SK-N-SH (cell line): Measurements from ENCODE around the gene RDH16. TPM values are rescaled to one million over a fixed set of nuclear protein-coding genes. Genes with fewer than 3 reads are reported as not detected.

Experiments
- CTCF ChIA-PET: fragments of 300-600, 350-600 bp; formaldehyde crosslinking; extraction: SDS; loops from one replicate; lab custom pipeline; 2021; lab: Yijun Ruan, JAX
- POLR2A ChIA-PET: fragments of 350-600 bp; sonication (Branson Sonifier 250); formaldehyde crosslinking; extraction: SDS; loops from one replicate; lab custom pipeline; 2020; ENCODE audit warnings: antibody characterized with exemption, inconsistent platforms; lab: Yijun Ruan, JAX
- DNase-seq: peaks from one replicate; pipeline ENCODE4 v3.0.0; 2012
- H2AFZ ChIP-seq: fragments of 200-600 bp; sonication (generic); 2 replicates; pipeline ENCODE4 v1.8.1; 2016; ENCODE audit warnings: antibody characterized with exemption, mild to moderate bottlenecking, low read depth
- H3F3A ChIP-seq: fragments of 200-600 bp; sonication (generic); replicated peaks from 2 replicates; pipeline ENCODE3; 2016; ENCODE audit warnings: antibody characterized with exemption, mild to moderate bottlenecking; ENCODE audit not compliant: insufficient read depth
- H3K27ac ChIP-seq, 2 experiments: fragments of 200-500 bp in 1 of 2; fragments of 200-600 bp in 1 of 2; sonication (Bioruptor generic) in 1 of 2; sonication (generic), shearing (Covaris generic) in 1 of 2; 2 replicates each; pipeline versions ENCODE4 v1.5.1 to v1.6.1; 2014 to 2016; ENCODE audit warnings: low read depth in 2 of 2, inconsistent platforms in 1 of 2, low read length in 1 of 2, mild to moderate bottlenecking in 1 of 2, mixed read lengths in 1 of 2
- H3K27me3 ChIP-seq: fragments of 200-600 bp; sonication (generic), shearing (Covaris generic); 2 replicates; pipeline ENCODE4 v1.6.1; 2016; ENCODE audit warnings: mixed run types; ENCODE audit not compliant: insufficient read depth
- H3K36me3 ChIP-seq, 2 experiments: fragments of 200-500 bp in 1 of 2; fragments of 200-600 bp in 1 of 2; sonication (Bioruptor generic) in 1 of 2; sonication (generic) in 1 of 2; replicated peaks in 1 of 2; 2 replicates each; pipeline versions ENCODE3 to v1.5.1; 2014 to 2016; ENCODE audit warnings: low read length in 1 of 2, mild to moderate bottlenecking in 1 of 2; ENCODE audit not compliant: insufficient read depth in 2 of 2, control insufficient read depth in 1 of 2
- H3K4me1 ChIP-seq, 2 experiments: fragments of 200-500 bp in 1 of 2; fragments of 200-600 bp in 1 of 2; sonication (Bioruptor generic) in 1 of 2; sonication (generic), shearing (Covaris generic) in 1 of 2; 2 replicates each; pipeline versions ENCODE4 v1.5.1 to v1.6.1; 2014 to 2016; ENCODE audit warnings: low read depth in 1 of 2, low read length in 1 of 2, mixed run types in 1 of 2; ENCODE audit not compliant: insufficient read depth in 2 of 2, control insufficient read depth in 1 of 2
- H3K4me2 ChIP-seq: fragments of 200-600 bp; sonication (generic), shearing (Covaris generic); 2 replicates; pipeline ENCODE4 v1.6.1; 2017; ENCODE audit warnings: mixed run types
- H3K4me3 ChIP-seq, 2 experiments: fragments of 200-500 bp in 1 of 2; fragments of 200-600 bp in 1 of 2; sonication (Bioruptor generic) in 1 of 2; sonication (generic), shearing (Covaris generic) in 1 of 2; 2 replicates each; pipeline versions ENCODE4 v1.5.1 to v1.8.1; 2014 to 2016; ENCODE audit warnings: low read depth in 2 of 2, inconsistent platforms in 1 of 2, low read length in 1 of 2, mild to moderate bottlenecking in 1 of 2, mixed read lengths in 1 of 2, moderate library complexity in 1 of 2
- H3K79me2 ChIP-seq: fragments of 200-600 bp; sonication (generic); 2 replicates; pipeline ENCODE4 v1.8.1; 2017; ENCODE audit warnings: mild to moderate bottlenecking; ENCODE audit not compliant: insufficient read depth
- H3K9ac ChIP-seq: fragments of 200-600 bp; sonication (generic); 2 replicates; pipeline ENCODE4 v1.6.1; 2017; ENCODE audit warnings: mixed run types
- H3K9me2 ChIP-seq: fragments of 200-600 bp; sonication (generic); 2 replicates; pipeline ENCODE4 v1.6.1; 2017; ENCODE audit warnings: mixed run types
- H3K9me3 ChIP-seq: fragments of 200-600 bp; sonication (generic); 2 replicates; pipeline ENCODE4 v1.6.1; 2017; ENCODE audit warnings: mixed run types, mild to moderate bottlenecking, moderate library complexity
- H4K20me1 ChIP-seq: fragments of 200-600 bp; sonication (generic); 2 replicates; pipeline ENCODE4 v1.6.1; 2017; ENCODE audit warnings: mild to moderate bottlenecking, mixed run types; ENCODE audit not compliant: insufficient read depth
- ELF1 ChIP-seq: IDR thresholded peaks from 2 replicates; pipeline ENCODE4 v1.4.0; 2012
- EP300 ChIP-seq, 2 experiments: IDR thresholded peaks; 2 replicates each; pipeline versions ENCODE4 v1.4.0 to v1.6.1; 2012; ENCODE audit warnings: borderline replicate concordance in 1 of 2, low read depth in 1 of 2, low read length in 1 of 2
- FOSL2 ChIP-seq: IDR thresholded peaks from 2 replicates; pipeline ENCODE4 v1.4.0; 2012; ENCODE audit warnings: low read depth, mild to moderate bottlenecking, moderate library complexity, borderline replicate concordance
- FOXM1 ChIP-seq: IDR thresholded peaks from 2 replicates; pipeline ENCODE4 v1.4.0; 2012; ENCODE audit warnings: low read depth, mild to moderate bottlenecking
- MEF2A ChIP-seq: IDR thresholded peaks from 2 replicates; pipeline ENCODE4 v1.4.0; 2012; ENCODE audit warnings: low read depth, borderline replicate concordance
- MXI1 ChIP-seq: IDR thresholded peaks from 2 replicates; pipeline ENCODE4 v1.6.1; 2012; ENCODE audit warnings: mild to moderate bottlenecking, low read depth, low read length, improper control_type of control experiment
- NFIC ChIP-seq: IDR thresholded peaks from 2 replicates; pipeline ENCODE4 v1.4.0; 2012; ENCODE audit warnings: borderline replicate concordance
- NRF1 ChIP-seq: IDR thresholded peaks from 2 replicates; pipeline ENCODE4 v1.6.1; 2012; ENCODE audit warnings: low read depth, mild to moderate bottlenecking, low read length
- POLR2AphosphoS5 ChIP-seq: IDR thresholded peaks from 2 replicates; pipeline ENCODE4 v1.6.1; 2012; ENCODE audit warnings: low read depth, low read length
- RCOR1 ChIP-seq: fragments of 150-350 bp; IDR thresholded peaks from 2 replicates; pipeline ENCODE4 v1.6.1; 2017; ENCODE audit warnings: antibody characterized with exemption, low read length
- SIN3A ChIP-seq: IDR thresholded peaks from 2 replicates; pipeline ENCODE4 v1.6.1; 2012; ENCODE audit warnings: low read depth, mild to moderate bottlenecking, low read length, moderate library complexity, borderline replicate concordance
- TCF12 ChIP-seq: IDR thresholded peaks from 2 replicates; pipeline ENCODE4 v1.4.0; 2012
- TEAD4 ChIP-seq: IDR thresholded peaks from 2 replicates; pipeline ENCODE4 v1.4.0; 2012; ENCODE audit warnings: mild to moderate bottlenecking, borderline replicate concordance; ENCODE audit not compliant: insufficient read depth
- WGBS: methylation state at CpG from one replicate; pipeline ENCODE4 v1.1.6; 2017; ENCODE audit warnings: low lambda C conversion rate; 5-methylcytosine and 5-hydroxymethylcytosine counted together
- polyA plus RNA-seq, 3 experiments: library from polyadenylated mRNA; depleted of rRNA; stranded (reverse); fragments of >200 nt; gene quantifications; 2 replicates each; pipeline ENCODE4 v1.2.3, GENCODE V29; 2012
- TF ChIP-seq, protein P1 (sequence below): fragments of 150-350 bp; IDR thresholded peaks from 2 replicates; pipeline ENCODE4 v1.6.1; 2016; ENCODE audit warnings: mild to moderate bottlenecking, low read depth, low read length

The RDH16 gene
- polyA plus RNA-seq, 1 of the 3 experiments (the other 2 are of a cell fraction), result 0.12 TPM

DNA sequence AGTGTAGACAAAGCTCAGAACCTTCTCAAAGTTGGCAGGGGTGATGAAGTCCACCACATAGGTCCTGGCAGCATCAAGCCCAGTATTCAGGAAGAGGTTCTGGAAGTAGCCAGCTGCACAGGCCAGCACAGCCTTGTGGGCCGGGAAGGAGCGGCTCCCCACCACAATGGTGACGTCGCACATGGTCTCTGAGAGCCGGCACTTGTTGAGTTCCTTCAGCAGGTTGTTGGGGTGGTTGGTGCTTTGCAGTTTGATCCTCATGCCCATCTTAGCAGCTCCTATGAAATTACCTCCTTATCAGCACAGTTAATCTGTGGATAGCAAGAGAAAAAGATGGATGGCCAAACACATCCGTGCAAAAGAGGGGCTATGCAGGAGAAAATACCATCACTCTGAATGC is 47.2 kb upstream of the RDH16 start:
- Histone ChIP-seq H3K4me3 (peak overlapping the region in 1 of 2 experiments; percentile 100; a peak in 1 of 4 replicates), H2AFZ (no peak overlapping the region), H3K4me1 (peaks cover 6 to 14% of the 10 kb centered on the region in 2 experiments; a peak in 3 of 4 replicates), H3F3A (no peaks in the 10 kb centered on the region), H3K9me2 (no peaks in the 10 kb centered on the region), H3K9ac (no peak overlapping the region), H3K9me3 (no peaks in the 10 kb centered on the region), H3K36me3 (peaks cover 24 to 51% of the 10 kb centered on the region in 2 experiments), H3K4me2 (peak overlapping the region; percentile 94), H3K27me3 (no peaks in the 10 kb centered on the region), H3K79me2 (peaks cover 32% of the 10 kb centered on the region), H3K27ac (no peak overlapping the region), H4K20me1 (peaks cover 25% of the 10 kb centered on the region)
- ChIA-PET POLR2A (interaction anchor here (1.2 kb wide), 1 partner anchor 374 kb away, joined by 3 read pairs; no protein-coding TSS in a partner anchor), CTCF (interaction anchor here (0.8 to 15.0 kb wide), 14 partner anchors 15 to 459 kb away, joined by 3 to 257 read pairs (median 18); partner anchors contain the start of genes HSD17B6, MYO1A, STAT6 and TAC3)
- DNase-seq, result no peak
- WGBS, result 86% methylated on average over 6 of the region's 6 CpGs
- no peak for TF ChIP-seq FOSL2
- no peak for TF ChIP-seq TCF12
- TF ChIP-seq TEAD4, result no peak
- TF ChIP-seq, protein P1, sequence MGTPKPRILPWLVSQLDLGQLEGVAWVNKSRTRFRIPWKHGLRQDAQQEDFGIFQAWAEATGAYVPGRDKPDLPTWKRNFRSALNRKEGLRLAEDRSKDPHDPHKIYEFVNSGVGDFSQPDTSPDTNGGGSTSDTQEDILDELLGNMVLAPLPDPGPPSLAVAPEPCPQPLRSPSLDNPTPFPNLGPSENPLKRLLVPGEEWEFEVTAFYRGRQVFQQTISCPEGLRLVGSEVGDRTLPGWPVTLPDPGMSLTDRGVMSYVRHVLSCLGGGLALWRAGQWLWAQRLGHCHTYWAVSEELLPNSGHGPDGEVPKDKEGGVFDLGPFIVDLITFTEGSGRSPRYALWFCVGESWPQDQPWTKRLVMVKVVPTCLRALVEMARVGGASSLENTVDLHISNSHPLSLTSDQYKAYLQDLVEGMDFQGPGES, result no peak
- no peak for TF ChIP-seq ELF1
- no peak for TF ChIP-seq NFIC
- no peak for TF ChIP-seq MEF2A
- TF ChIP-seq MXI1, result no peak
- no peak for TF ChIP-seq EP300 (IDR thresholded peaks at IDR 0.05; ENCODE audit: borderline replicate concordance in 1 of 2, low read depth in 1 of 2, low read length in 1 of 2)
- no peak for TF ChIP-seq POLR2AphosphoS5
- no peak for TF ChIP-seq RCOR1
- TF ChIP-seq NRF1, result no peak

DNA sequence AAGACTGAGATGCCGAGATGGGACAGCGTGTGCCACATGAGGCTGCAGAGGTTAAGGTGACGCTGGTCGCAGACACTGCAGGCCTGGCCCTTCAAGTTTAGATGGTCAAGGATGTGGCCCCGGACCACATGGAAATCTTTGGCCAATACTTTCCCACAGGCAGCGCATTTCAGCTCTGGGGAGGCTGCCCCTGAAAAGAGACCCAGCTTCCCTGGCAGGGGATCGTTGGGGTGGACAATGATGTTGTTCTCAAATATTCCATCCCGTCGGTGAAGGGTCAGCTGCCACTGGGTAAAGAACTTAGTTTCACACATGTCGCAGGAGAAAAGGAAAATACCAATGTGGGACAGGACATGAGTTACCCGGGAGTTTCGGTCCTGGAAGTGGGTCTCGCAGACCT is 46.0 kb upstream of the RDH16 start:
- no peaks in the 10 kb centered on the region for H3K27me3 ChIP-seq
- H3K9me2 ChIP-seq, result no peaks in the 10 kb centered on the region
- 94% methylated on average over 12 of the region's 13 CpGs for WGBS
- no peak for TF ChIP-seq SIN3A
- no peak for TF ChIP-seq MEF2A
- TF ChIP-seq FOXM1, result no peak
- H3K79me2 ChIP-seq, result peaks cover 32% of the 10 kb centered on the region
- no peak overlapping the region for H2AFZ ChIP-seq
- H3K4me3 ChIP-seq, result no peak overlapping the region
- no peak for DNase-seq
- peaks cover 25 to 64% of the 10 kb centered on the region in 2 experiments for H3K36me3 ChIP-seq
- no peak overlapping the region for H3K9ac ChIP-seq
- ChIA-PET CTCF (interaction anchor here (1.0 to 15.0 kb wide), 11 partner anchors 9 to 210 kb away, joined by 3 to 257 read pairs (median 53); partner anchors contain the start of genes MYO1A, STAT6 and TAC3), POLR2A (no interaction called here)
- H3K9me3 ChIP-seq, result no peaks in the 10 kb centered on the region
- peaks cover 27% of the 10 kb centered on the region for H4K20me1 ChIP-seq
- H3K27ac ChIP-seq, result no peak overlapping the region
- H3K4me1 ChIP-seq, result peaks cover 6 to 11% of the 10 kb centered on the region in 2 experiments; a peak in 3 of 4 replicates
- H3K4me2 ChIP-seq, result no peak overlapping the region
- H3F3A ChIP-seq, result no peaks in the 10 kb centered on the region
